Measurements from ENCODE around the gene BCLAF1.

BCLAF1 gene

GRCh38 chr6:136331461-136331860 lies 41.8 kb upstream of the BCLAF1 start:
- TF ChIP-seq TEAD4 (IDR thresholded peaks at IDR 0.05) (no peak), CEBPB (IDR thresholded peaks at IDR 0.05) (no peak), EP300 (IDR thresholded peaks at IDR 0.05; ENCODE audit: borderline replicate concordance) (no peak), ZBTB7A (IDR thresholded peaks at IDR 0.05; ENCODE audit: low read depth) (no peak), RAD21 (IDR thresholded peaks at IDR 0.05; ENCODE audit: low read depth) (no peak), TCF12 (IDR thresholded peaks at IDR 0.05; ENCODE audit: low read depth) (no peak)
- TF ChIP-seq, protein P1, sequence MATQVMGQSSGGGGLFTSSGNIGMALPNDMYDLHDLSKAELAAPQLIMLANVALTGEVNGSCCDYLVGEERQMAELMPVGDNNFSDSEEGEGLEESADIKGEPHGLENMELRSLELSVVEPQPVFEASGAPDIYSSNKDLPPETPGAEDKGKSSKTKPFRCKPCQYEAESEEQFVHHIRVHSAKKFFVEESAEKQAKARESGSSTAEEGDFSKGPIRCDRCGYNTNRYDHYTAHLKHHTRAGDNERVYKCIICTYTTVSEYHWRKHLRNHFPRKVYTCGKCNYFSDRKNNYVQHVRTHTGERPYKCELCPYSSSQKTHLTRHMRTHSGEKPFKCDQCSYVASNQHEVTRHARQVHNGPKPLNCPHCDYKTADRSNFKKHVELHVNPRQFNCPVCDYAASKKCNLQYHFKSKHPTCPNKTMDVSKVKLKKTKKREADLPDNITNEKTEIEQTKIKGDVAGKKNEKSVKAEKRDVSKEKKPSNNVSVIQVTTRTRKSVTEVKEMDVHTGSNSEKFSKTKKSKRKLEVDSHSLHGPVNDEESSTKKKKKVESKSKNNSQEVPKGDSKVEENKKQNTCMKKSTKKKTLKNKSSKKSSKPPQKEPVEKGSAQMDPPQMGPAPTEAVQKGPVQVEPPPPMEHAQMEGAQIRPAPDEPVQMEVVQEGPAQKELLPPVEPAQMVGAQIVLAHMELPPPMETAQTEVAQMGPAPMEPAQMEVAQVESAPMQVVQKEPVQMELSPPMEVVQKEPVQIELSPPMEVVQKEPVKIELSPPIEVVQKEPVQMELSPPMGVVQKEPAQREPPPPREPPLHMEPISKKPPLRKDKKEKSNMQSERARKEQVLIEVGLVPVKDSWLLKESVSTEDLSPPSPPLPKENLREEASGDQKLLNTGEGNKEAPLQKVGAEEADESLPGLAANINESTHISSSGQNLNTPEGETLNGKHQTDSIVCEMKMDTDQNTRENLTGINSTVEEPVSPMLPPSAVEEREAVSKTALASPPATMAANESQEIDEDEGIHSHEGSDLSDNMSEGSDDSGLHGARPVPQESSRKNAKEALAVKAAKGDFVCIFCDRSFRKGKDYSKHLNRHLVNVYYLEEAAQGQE (IDR thresholded peaks at IDR 0.05; ENCODE audit: low read depth), result no peak
- TF ChIP-seq, protein P2, sequence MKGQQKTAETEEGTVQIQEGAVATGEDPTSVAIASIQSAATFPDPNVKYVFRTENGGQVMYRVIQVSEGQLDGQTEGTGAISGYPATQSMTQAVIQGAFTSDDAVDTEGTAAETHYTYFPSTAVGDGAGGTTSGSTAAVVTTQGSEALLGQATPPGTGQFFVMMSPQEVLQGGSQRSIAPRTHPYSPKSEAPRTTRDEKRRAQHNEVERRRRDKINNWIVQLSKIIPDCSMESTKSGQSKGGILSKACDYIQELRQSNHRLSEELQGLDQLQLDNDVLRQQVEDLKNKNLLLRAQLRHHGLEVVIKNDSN (IDR thresholded peaks at IDR 0.05), result no peak

DNA sequence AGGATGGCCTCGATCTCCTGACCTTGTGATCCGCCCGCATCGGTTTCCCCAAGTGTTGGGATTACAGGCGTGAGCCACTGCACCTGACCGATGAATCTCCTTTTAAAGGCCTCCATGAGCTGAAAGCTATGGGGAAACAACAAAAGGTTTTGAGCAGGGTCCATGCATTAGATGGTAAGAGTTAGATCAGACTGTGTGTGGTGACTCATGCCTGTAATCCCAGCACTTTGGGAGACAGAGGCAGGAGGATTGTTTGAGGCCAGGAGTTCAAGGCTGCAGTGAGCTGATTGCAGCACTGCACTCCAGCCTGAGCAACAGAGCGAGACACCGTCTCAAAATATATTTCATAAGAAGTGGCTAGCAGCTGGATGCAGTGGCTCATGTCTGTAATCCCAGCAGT lies 41.0 kb upstream of the BCLAF1 start:
- no peak for TF ChIP-seq FOXM1 (IDR thresholded peaks at IDR 0.05; ENCODE audit: borderline replicate concordance, low read depth)

- TF ChIP-seq YY1 (IDR thresholded peaks at IDR 0.05; ENCODE audit: low read depth), result no peak
- TF ChIP-seq, protein P1 (IDR thresholded peaks at IDR 0.05; ENCODE audit: low read depth), result no peak
- no peak for TF ChIP-seq RAD21 (IDR thresholded peaks at IDR 0.05; ENCODE audit: low read depth)
- TF ChIP-seq ZBTB7A (IDR thresholded peaks at IDR 0.05; ENCODE audit: low read depth), result no peak
- TF ChIP-seq EGR1 (IDR thresholded peaks at IDR 0.05), result no peak
- no peak for TF ChIP-seq CEBPB (IDR thresholded peaks at IDR 0.05)
These were observed 36.5 kb upstream of the BCLAF1 start for GRCh38 chr6:136326038-136326553.

- no peak for TF ChIP-seq ZBTB7A (IDR thresholded peaks at IDR 0.05; ENCODE audit: low read depth)
- TF ChIP-seq NFIC (IDR thresholded peaks at IDR 0.05), result no peak
- no peak for TF ChIP-seq TCF12 (IDR thresholded peaks at IDR 0.05; ENCODE audit: low read depth)
- TF ChIP-seq FOXM1 (IDR thresholded peaks at IDR 0.05; ENCODE audit: borderline replicate concordance, low read depth), result no peak
- TF ChIP-seq, protein P1 (IDR thresholded peaks at IDR 0.05; ENCODE audit: low read depth), result no peak
- no peak for TF ChIP-seq RAD21 (IDR thresholded peaks at IDR 0.05; ENCODE audit: low read depth)
- TF ChIP-seq EP300 (IDR thresholded peaks at IDR 0.05; ENCODE audit: borderline replicate concordance), result no peak
- TF ChIP-seq, protein P3, sequence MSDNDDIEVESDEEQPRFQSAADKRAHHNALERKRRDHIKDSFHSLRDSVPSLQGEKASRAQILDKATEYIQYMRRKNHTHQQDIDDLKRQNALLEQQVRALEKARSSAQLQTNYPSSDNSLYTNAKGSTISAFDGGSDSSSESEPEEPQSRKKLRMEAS (IDR thresholded peaks at IDR 0.05), result no peak
- TF ChIP-seq CREB1 (IDR thresholded peaks at IDR 0.05; ENCODE audit: low read depth), result no peak
- TF ChIP-seq, protein P2 (IDR thresholded peaks at IDR 0.05), result no peak
- TF ChIP-seq CEBPB (IDR thresholded peaks at IDR 0.05), result no peak
- TF ChIP-seq EGR1 (IDR thresholded peaks at IDR 0.05), result no peak
- TF ChIP-seq YY1 (IDR thresholded peaks at IDR 0.05; ENCODE audit: low read depth), result no peak
- TF ChIP-seq TEAD4 (IDR thresholded peaks at IDR 0.05), result no peak
- TF ChIP-seq TAF1 (IDR thresholded peaks at IDR 0.05; ENCODE audit: low read depth), result no peak
These were observed 35.2 kb upstream of the BCLAF1 start for GRCh38 chr6:136324686-136325380.

DNA sequence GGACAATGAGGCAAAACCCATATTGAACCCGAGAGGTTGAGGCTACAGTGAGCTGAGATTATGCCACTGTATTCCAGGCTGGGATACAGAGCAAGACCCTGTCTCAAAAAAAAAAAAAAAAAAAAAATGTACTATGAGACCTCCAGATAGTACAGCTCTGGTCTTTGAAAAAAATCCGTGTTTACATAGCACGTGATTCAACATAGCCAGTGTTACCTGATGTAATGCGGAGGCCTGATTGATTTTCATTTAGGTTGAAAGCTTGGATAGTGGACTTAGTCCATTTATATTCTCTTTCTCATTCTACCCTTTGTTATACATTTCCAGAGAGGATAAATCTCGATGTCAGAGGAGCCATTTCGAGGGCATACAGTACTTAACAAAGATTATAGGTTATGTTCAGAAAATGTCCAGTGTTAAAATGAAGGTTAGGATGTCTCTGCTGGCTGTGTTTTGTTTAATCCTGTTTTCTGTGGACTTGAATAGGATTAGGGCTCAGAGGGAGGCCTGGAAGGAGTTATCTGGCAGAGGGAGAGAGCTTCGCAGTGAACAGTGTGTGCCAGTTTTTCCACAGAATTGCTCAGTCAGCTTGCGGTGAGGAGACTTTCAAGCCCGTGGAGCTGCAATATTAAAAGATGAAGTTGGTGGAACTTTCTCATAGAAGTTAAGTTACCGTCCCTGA lies 33.9 kb upstream of the BCLAF1 start:
- TF ChIP-seq CREB1 (IDR thresholded peaks at IDR 0.05; ENCODE audit: low read depth) (no peak), NFIC (IDR thresholded peaks at IDR 0.05) (no peak), ZBTB7A (IDR thresholded peaks at IDR 0.05; ENCODE audit: low read depth) (no peak), EGR1 (IDR thresholded peaks at IDR 0.05) (no peak)
- TF ChIP-seq, protein P1 (IDR thresholded peaks at IDR 0.05; ENCODE audit: low read depth), result no peak
